CD4-positive, CD25-positive, alpha-beta regulatory T cell (primary cell): ENCODE data around the gene METTL1. TPM values are rescaled to one million over a fixed set of nuclear protein-coding genes. Genes with fewer than 3 reads are reported as not detected.
"Not testable (repeated sequence)": the region's sequence is repeated elsewhere in the genome, so short reads cannot be mapped to it uniquely, and the experiment has no call there.

Source experiments
- ATAC-seq, 2 donors: fragments of 150-1000 bp; cut with Tn5 transposase; one replicate each; pipeline ENCODE4 v1.10.0; 2021; ENCODE audit warnings: low read depth in 2 of 2, moderate number of reproducible peaks in 2 of 2, moderate library complexity in 1 of 2
- DNase-seq, 3 donors: peaks; one replicate each; pipeline versions ENCODE4 v3.0.0 to v3.0.0-alpha.2; 2012 to 2022; ENCODE audit warnings: mixed read lengths in 1 of 3
- H3K27ac ChIP-seq: one replicate; pipeline ENCODE4 v1.7.0; 2013; ENCODE audit warnings: mild to moderate bottlenecking, low read length; ENCODE audit not compliant: insufficient read depth, poor library complexity, severe bottlenecking
- H3K27me3 ChIP-seq: one replicate; pipeline ENCODE4 v1.7.0; 2013; ENCODE audit warnings: low read length; ENCODE audit not compliant: control insufficient read depth, insufficient read depth
- H3K36me3 ChIP-seq: one replicate; pipeline ENCODE4 v1.7.0; 2013; ENCODE audit warnings: mild to moderate bottlenecking, low read length, moderate library complexity; ENCODE audit not compliant: control insufficient read depth, insufficient read depth
- H3K4me1 ChIP-seq: 2 replicates; pipeline ENCODE4 v1.7.0; 2013; ENCODE audit warnings: mild to moderate bottlenecking, low read length; ENCODE audit not compliant: insufficient read depth, control insufficient read depth, poor library complexity, severe bottlenecking
- H3K4me3 ChIP-seq: one replicate; pipeline ENCODE4 v1.7.0; 2013; ENCODE audit warnings: low read depth, mild to moderate bottlenecking, low read length, moderate library complexity
- H3K9me3 ChIP-seq, 2 experiments: 1 replicate in 1 of 2; 2 replicates in 1 of 2; pipeline ENCODE4 v1.7.0; 2013; ENCODE audit warnings: low read length in 2 of 2, mild to moderate bottlenecking in 1 of 2, moderate library complexity in 1 of 2; ENCODE audit not compliant: control insufficient read depth in 2 of 2
- H3K27ac Mint-ChIP-seq, 3 donors: one replicate each; pipeline ENCODE4 v1.8.0; 2020 to 2022; ENCODE audit warnings: mild to moderate bottlenecking in 3 of 3, mixed read lengths in 3 of 3, moderate library complexity in 2 of 3
- H3K27me3 Mint-ChIP-seq: one replicate; pipeline ENCODE4 v1.8.0; 2022; ENCODE audit warnings: mild to moderate bottlenecking, mixed read lengths
- H3K36me3 Mint-ChIP-seq: one replicate; pipeline ENCODE4 v1.8.0; 2020; ENCODE audit warnings: mixed read lengths
- H3K4me1 Mint-ChIP-seq, 4 donors: one replicate each; pipeline ENCODE4 v1.8.0; 2020 to 2022; ENCODE audit warnings: mixed read lengths in 4 of 4, mild to moderate bottlenecking in 1 of 4
- H3K4me3 Mint-ChIP-seq, 4 donors: one replicate each; pipeline ENCODE4 v1.8.0; 2020 to 2022; ENCODE audit warnings: mild to moderate bottlenecking in 4 of 4, mixed read lengths in 4 of 4, moderate library complexity in 3 of 4
- H3K9me3 Mint-ChIP-seq, 7 donors: one replicate each; pipeline ENCODE4 v1.8.0; 2020 to 2022; ENCODE audit warnings: mixed read lengths in 7 of 7, mild to moderate bottlenecking in 3 of 7, moderate library complexity in 2 of 7
- polyA plus RNA-seq, 4 donors: library from polyadenylated mRNA; unstranded; fragments of 300-500 nt; fragmentation: Illumina TruSeq; gene quantifications; one replicate each; pipeline ENCODE4 v1.2.3, GENCODE V29; 2021
- total RNA-seq: library from RNA; stranded (reverse); gene quantifications from one replicate; pipeline ENCODE4 v1.2.3, GENCODE V29; 2022

METTL1 gene
- total and polyA plus RNA-seq, 5 donors from 2014 or later, result 3.5 to 10.8 (median 7.1) TPM

DNA sequence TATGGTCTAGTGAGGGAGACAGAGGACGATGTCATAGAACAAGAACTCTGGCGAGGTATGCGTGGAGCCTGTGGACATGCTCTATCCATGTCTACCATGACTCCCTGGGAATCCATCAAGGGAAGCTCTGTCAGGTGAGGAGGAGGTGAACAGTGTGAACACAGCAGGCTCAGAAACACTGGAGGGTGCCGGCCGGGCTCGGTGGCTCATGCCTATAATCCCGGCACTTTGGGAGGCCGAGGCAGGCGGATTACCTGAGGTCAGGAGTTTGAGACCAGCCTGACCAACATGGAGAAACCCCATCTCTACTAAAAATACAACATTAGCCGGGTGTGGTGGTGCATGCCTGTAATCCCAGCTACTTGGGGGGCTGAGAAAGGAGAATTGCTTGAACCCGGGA, 2.7 kb upstream of the METTL1 start:
- H3K36me3 Mint-ChIP-seq, H3K27me3 Mint-ChIP-seq, H3K27me3 ChIP-seq, ATAC-seq, DNase-seq, H3K36me3 ChIP-seq, H3K9me3 Mint-ChIP-seq, H3K27ac ChIP-seq, H3K4me3 ChIP-seq, H3K9me3 ChIP-seq: not testable (repeated sequence)
- Mint-ChIP-seq H3K27ac (peak overlapping the region in 1 of 3 donors; percentile 14), H3K4me3 (peak overlapping the region in 3 of 4 donors; percentile 22 to 95 (median 88)), H3K4me1 (peaks cover 0 to 23% (median 11%) of the 10 kb centered on the region in 4 donors)
- H3K4me1 ChIP-seq, result peaks cover 19% of the 10 kb centered on the region

GRCh38 chr12:57772429-57773322, 771 bp upstream of the METTL1 start, which contains the start of gene EEF1AKMT3:
EEF1AKMT3 (plus strand) TSS chr12:57772614; CDS start chr12:57772725, 111 bp downstream.
- DNase-seq, result peak in 2 of 3 donors; percentile 17 to 27
- Histone ChIP-seq H3K27ac (peak within 1 kb of the TSS; percentile 86), H3K4me1 (peaks cover 19% of the 10 kb centered on the region), H3K27me3 (no peaks in the 10 kb centered on the region), H3K9me3 (no peaks in the 10 kb centered on the region), H3K4me3 (peak within 1 kb of the TSS; percentile 83), H3K36me3 (no peaks in the 10 kb centered on the region)
- H3K27ac Mint-ChIP-seq, result peak within 1 kb of the TSS; percentile 92 to 99 (median 98)
- H3K4me3 Mint-ChIP-seq, result peak within 1 kb of the TSS; percentile 93 to 97 (median 94)
- peaks cover 13% of the 10 kb centered on the region for H3K36me3 Mint-ChIP-seq
- H3K4me1 Mint-ChIP-seq, result peaks cover 0 to 20% (median 9%) of the 10 kb centered on the region in 4 donors
- no peaks in the 10 kb centered on the region for H3K9me3 Mint-ChIP-seq
- no peak for ATAC-seq
- H3K27me3 Mint-ChIP-seq, result peaks cover 5% of the 10 kb centered on the region

DNA sequence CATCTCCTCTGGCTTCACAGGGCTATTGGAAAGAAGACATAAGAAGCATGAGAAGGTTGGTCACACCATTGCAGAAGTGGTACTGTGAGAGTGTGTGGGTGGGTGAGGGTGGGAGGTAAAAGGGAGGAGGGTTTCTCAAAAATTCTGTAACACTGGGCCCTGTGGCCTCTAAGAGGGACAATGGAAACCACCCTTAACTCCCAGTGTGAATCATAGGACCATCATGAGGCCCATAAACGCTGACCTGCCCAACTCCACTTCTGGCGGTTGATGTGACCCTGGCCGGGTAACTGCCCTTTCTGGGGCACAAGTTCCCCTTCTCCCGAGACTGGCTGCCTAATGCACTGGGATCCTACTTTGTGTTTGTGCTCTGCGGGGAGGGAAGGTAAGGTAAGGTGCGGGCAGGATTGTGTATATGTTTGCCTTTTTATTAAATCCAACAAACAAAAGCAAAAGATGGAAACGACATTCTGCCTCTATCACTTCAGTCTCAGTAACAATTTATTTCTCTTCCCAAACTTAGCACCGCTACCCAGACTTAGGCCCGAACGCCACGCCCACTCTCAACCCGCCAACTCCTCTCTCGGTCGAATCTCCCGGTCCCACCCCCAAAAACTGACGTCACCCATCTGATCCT, 551 bp downstream of the METTL1 start:
- Mint-ChIP-seq H3K27me3 (peaks cover 12% of the 10 kb centered on the region), H3K4me1 (peaks cover 3 to 26% (median 11%) of the 10 kb centered on the region in 4 donors), H3K36me3 (peaks cover 13% of the 10 kb centered on the region), H3K9me3 (no peaks in the 10 kb centered on the region), H3K27ac (peak overlapping the region; percentile 92 to 99 (median 98)), H3K4me3 (peak overlapping the region; percentile 93 to 97 (median 94))
- Histone ChIP-seq H3K4me1 (peaks cover 24% of the 10 kb centered on the region), H3K36me3 (no peaks in the 10 kb centered on the region), H3K4me3 (peak overlapping the region; percentile 76), H3K27me3 (peaks cover 8% of the 10 kb centered on the region), H3K27ac (peak overlapping the region; percentile 86), H3K9me3 (no peaks in the 10 kb centered on the region)
- ATAC-seq, result peak in 1 of 2 donors; percentile 37
- peak in 2 of 3 donors; percentile 75 to 89 for DNase-seq

DNA sequence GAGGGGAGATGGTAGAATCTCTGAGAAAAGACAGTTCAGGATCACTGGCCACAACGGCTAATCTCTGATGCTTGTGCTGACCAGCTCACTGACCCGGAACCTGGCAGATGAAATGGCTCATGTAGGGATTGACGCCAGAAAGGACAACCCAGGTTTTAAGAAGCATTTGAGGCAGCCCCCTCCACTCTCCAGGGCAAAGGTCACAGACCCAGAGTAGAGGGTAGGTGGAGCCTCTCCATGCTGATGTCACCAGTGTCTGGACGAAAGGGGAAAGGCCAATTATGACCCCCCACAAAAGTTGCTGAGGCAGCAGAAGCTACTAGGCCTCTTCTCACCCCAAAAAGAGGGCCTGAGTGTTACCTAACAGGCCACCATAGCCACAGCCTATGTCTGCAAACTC, 1.2 kb downstream of the METTL1 start:
- peaks cover 13% of the 10 kb centered on the region for H3K36me3 Mint-ChIP-seq
- peaks cover 16% of the 10 kb centered on the region for H3K27me3 Mint-ChIP-seq
- H3K4me1 ChIP-seq, result peaks cover 30% of the 10 kb centered on the region
- ATAC-seq (no peak), DNase-seq (no peak)
- H3K4me1 Mint-ChIP-seq, result peaks cover 5 to 27% (median 13%) of the 10 kb centered on the region in 4 donors
- no peaks in the 10 kb centered on the region for H3K36me3 ChIP-seq
- no peak overlapping the region for H3K27ac ChIP-seq
- peak overlapping the region in 1 of 3 donors; percentile 98 for H3K27ac Mint-ChIP-seq
- peaks cover 12% of the 10 kb centered on the region for H3K27me3 ChIP-seq
- peak overlapping the region; percentile 33 to 95 (median 70) for H3K4me3 Mint-ChIP-seq
- H3K9me3 ChIP-seq, result no peaks in the 10 kb centered on the region
- H3K4me3 ChIP-seq, result no peak overlapping the region
- H3K9me3 Mint-ChIP-seq, result no peaks in the 10 kb centered on the region

DNA sequence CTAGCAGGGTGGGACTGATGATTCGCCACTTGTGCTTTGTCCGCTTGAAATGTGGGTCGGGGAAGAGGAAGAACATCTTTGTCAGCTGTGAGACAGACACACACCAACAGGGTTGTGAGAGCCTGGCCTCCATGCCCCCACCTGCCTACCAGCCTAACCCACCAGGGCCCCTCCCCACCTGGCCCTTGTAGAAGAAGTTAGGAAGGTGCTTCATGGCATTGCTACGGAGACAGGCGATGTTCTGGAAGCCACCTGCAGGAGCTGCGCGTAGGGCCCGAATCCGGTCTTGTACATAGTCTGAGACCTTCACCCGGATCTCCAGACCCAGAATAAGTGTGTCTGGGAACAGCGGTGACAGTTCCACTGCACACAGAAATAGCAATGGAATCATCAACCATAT, 2.3 kb downstream of the METTL1 start:
- Histone ChIP-seq H3K27ac (no peak overlapping the region), H3K4me1 (peaks cover 42% of the 10 kb centered on the region), H3K9me3 (no peaks in the 10 kb centered on the region), H3K27me3 (peaks cover 12% of the 10 kb centered on the region), H3K36me3 (no peaks in the 10 kb centered on the region), H3K4me3 (no peak overlapping the region)
- H3K9me3 Mint-ChIP-seq, result no peaks in the 10 kb centered on the region
- no peak overlapping the region for H3K27ac Mint-ChIP-seq
- H3K4me1 Mint-ChIP-seq, result peaks cover 5 to 38% (median 15%) of the 10 kb centered on the region in 4 donors
- H3K4me3 Mint-ChIP-seq, result peak overlapping the region; percentile 15 to 95 (median 64)
- ATAC-seq, result no peak
- peaks cover 13% of the 10 kb centered on the region for H3K36me3 Mint-ChIP-seq
- H3K27me3 Mint-ChIP-seq, result peaks cover 23% of the 10 kb centered on the region
- no peak for DNase-seq

GRCh38 chr12:57767876-57768275, 4.0 kb downstream of the METTL1 start:
- no peaks in the 10 kb centered on the region for H3K9me3 ChIP-seq
- peaks cover 13% of the 10 kb centered on the region for H3K36me3 Mint-ChIP-seq
- H3K27me3 Mint-ChIP-seq, result peaks cover 34% of the 10 kb centered on the region
- H3K4me3 Mint-ChIP-seq, result peak overlapping the region in 2 of 4 donors; percentile 43 to 95
- H3K27ac Mint-ChIP-seq, result no peak overlapping the region
- peaks cover 22% of the 10 kb centered on the region for H3K27me3 ChIP-seq
- H3K4me1 Mint-ChIP-seq, result peaks cover 5 to 45% (median 23%) of the 10 kb centered on the region in 4 donors
- no peak for DNase-seq
- no peaks in the 10 kb centered on the region for H3K9me3 Mint-ChIP-seq
- ATAC-seq, result no peak
- H3K36me3 ChIP-seq, result no peaks in the 10 kb centered on the region
- H3K4me1 ChIP-seq, result peaks cover 42% of the 10 kb centered on the region
- H3K27ac ChIP-seq, result no peak overlapping the region
- no peak overlapping the region for H3K4me3 ChIP-seq

DNA sequence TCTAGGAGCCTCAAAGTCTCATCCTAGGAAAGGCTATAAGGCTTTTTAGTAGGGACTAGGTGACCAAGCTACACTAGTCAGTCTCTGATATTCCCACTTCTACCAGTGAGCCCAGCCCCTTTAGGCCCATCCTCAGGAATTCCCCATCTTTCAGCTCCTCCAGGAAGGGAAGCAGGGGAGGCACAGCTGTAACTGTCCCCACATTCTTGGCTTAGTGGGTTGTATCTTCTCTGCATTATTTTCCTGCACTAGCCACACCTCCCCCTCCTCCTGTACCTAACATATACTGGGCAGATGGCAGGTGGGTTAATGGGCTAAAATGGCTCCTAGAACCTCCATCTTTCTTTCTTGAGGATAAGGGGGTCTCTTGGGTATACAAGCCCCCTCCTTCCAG, 4.6 kb downstream of the METTL1 start:
- Mint-ChIP-seq H3K4me1 (peaks cover 5 to 43% (median 23%) of the 10 kb centered on the region in 4 donors), H3K27me3 (peaks cover 34% of the 10 kb centered on the region), H3K36me3 (peaks cover 13% of the 10 kb centered on the region), H3K27ac (no peak overlapping the region), H3K4me3 (peak overlapping the region in 1 of 4 donors; percentile 85), H3K9me3 (no peaks in the 10 kb centered on the region)
- H3K4me3 ChIP-seq, result no peak overlapping the region
- peaks cover 36% of the 10 kb centered on the region for H3K4me1 ChIP-seq
- H3K27me3 ChIP-seq, result peaks cover 22% of the 10 kb centered on the region
- no peaks in the 10 kb centered on the region for H3K9me3 ChIP-seq
- ATAC-seq (no peak), DNase-seq (no peak)
- H3K36me3 ChIP-seq, result no peaks in the 10 kb centered on the region
- H3K27ac ChIP-seq, result no peak overlapping the region
